Endothelial cell (in vitro differentiated cells): ENCODE data around the gene NKD1. TPM values are rescaled to one million over a fixed set of nuclear protein-coding genes. Genes with fewer than 3 reads are reported as not detected.

Experiments used
- DNase-seq: peaks from one replicate; pipeline ENCODE4 v3.0.0; 2021; ENCODE audit warnings: low spot score
- H3K27ac Mint-ChIP-seq: one replicate; pipeline ENCODE4 v1.8.0; 2021; ENCODE audit warnings: mixed read lengths, inconsistent platforms; ENCODE audit not compliant: unreplicated experiment
- H3K27me3 Mint-ChIP-seq: one replicate; pipeline ENCODE4 v1.8.0; 2021; ENCODE audit warnings: mild to moderate bottlenecking, moderate library complexity, mixed read lengths, inconsistent platforms; ENCODE audit not compliant: unreplicated experiment
- H3K36me3 Mint-ChIP-seq: one replicate; pipeline ENCODE4 v1.8.0; 2021; ENCODE audit warnings: mild to moderate bottlenecking, low read depth, mixed read lengths, inconsistent platforms; ENCODE audit not compliant: unreplicated experiment
- H3K4me1 Mint-ChIP-seq: one replicate; pipeline ENCODE4 v1.8.0; 2021; ENCODE audit warnings: mild to moderate bottlenecking, mixed read lengths, inconsistent platforms; ENCODE audit not compliant: unreplicated experiment
- H3K4me3 Mint-ChIP-seq: one replicate; pipeline ENCODE4 v1.8.0; 2021; ENCODE audit warnings: mild to moderate bottlenecking, mixed read lengths, inconsistent platforms; ENCODE audit not compliant: unreplicated experiment
- H3K9me3 Mint-ChIP-seq: one replicate; pipeline ENCODE4 v1.8.0; 2021; ENCODE audit warnings: mixed read lengths, inconsistent platforms; ENCODE audit not compliant: unreplicated experiment
- total RNA-seq: library from RNA; stranded (reverse); fragmentation: NEBNext Ultra II Directional; extraction: Animal tissue kit (Norgen Biotek cat#: 25700); gene quantifications from one replicate; pipeline ENCODE4 v1.2.1, GENCODE V29; 2021; ENCODE audit not compliant: unreplicated experiment
- TF ChIP-seq, protein P1 (sequence below): fragments of 200-600 bp; sonication (generic); IDR thresholded peaks from one replicate; pipeline ENCODE4 v1.5.0; 2021; ENCODE audit warnings: antibody characterized with exemption; ENCODE audit not compliant: unreplicated experiment

Gene NKD1
- total RNA-seq, 1 donor from 2014 or later, result 2.4 TPM

DNA sequence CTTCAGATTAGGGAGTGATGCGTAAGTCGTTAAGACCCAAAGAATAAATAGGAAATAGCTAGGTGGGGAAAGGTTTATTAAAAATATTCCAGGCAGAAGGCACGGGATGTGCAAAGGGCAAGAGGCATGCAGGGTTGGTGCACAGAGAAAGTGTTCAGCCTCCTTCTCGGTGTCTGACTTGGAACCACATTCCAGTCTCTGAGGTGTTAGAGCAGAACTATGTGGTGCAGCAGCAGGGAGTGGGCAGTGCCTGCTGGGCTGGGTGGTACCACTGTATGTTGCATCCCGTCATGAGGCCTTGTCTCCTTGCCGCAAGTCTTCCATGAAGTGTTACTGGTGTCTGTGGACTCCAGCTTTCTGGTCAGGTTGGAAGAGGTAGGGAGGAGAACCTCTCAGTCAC is 11.1 kb downstream of the NKD1 start:
- Mint-ChIP-seq H3K4me1 (no peaks in the 10 kb centered on the region), H3K27ac (no peak overlapping the region), H3K4me3 (no peak overlapping the region), H3K36me3 (no peaks in the 10 kb centered on the region), H3K27me3 (no peaks in the 10 kb centered on the region), H3K9me3 (no peaks in the 10 kb centered on the region)
- TF ChIP-seq, protein P1, sequence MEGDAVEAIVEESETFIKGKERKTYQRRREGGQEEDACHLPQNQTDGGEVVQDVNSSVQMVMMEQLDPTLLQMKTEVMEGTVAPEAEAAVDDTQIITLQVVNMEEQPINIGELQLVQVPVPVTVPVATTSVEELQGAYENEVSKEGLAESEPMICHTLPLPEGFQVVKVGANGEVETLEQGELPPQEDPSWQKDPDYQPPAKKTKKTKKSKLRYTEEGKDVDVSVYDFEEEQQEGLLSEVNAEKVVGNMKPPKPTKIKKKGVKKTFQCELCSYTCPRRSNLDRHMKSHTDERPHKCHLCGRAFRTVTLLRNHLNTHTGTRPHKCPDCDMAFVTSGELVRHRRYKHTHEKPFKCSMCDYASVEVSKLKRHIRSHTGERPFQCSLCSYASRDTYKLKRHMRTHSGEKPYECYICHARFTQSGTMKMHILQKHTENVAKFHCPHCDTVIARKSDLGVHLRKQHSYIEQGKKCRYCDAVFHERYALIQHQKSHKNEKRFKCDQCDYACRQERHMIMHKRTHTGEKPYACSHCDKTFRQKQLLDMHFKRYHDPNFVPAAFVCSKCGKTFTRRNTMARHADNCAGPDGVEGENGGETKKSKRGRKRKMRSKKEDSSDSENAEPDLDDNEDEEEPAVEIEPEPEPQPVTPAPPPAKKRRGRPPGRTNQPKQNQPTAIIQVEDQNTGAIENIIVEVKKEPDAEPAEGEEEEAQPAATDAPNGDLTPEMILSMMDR, result no peak
- DNase-seq, result no peak

DNA sequence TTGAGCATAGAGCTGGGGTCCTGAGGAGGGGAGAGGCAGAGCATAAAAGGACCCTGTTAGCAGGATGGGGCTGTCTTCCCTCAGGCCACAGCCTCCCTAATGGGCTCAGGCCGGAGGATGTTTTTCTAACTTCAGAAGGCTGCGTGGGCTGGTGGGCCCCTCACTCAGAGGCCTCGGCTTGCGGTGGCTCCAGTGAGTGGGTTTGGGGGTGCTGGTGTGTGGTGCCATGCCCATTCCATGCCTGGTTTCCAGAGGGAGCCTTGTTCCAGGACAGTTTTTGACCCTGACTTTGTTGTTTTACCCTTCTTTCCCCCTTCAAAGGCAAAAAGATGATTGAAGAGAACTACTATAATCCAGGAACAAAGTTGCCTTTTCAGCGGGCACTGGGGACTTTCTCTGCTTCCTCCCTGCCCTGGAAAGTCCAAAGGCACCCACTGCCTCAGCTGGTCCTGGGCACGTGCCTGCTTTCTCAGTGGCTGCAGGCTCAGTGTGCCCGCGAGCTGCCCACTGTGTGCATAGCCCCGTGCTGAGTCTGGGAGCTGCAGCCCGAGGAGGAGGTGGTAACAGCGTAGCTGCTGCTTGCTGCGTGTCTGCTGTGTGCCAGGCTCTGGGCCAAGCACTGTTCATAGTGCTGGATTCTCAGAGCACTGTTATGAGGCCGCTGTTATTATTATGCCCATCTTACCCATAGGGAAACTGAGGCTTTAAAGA is 11.8 kb downstream of the NKD1 start:
- Mint-ChIP-seq H3K27me3 (no peaks in the 10 kb centered on the region), H3K4me3 (no peak overlapping the region), H3K27ac (no peak overlapping the region), H3K4me1 (no peaks in the 10 kb centered on the region), H3K36me3 (no peaks in the 10 kb centered on the region), H3K9me3 (no peaks in the 10 kb centered on the region)
- no peak for DNase-seq
- TF ChIP-seq, protein P1, result no peak

DNA sequence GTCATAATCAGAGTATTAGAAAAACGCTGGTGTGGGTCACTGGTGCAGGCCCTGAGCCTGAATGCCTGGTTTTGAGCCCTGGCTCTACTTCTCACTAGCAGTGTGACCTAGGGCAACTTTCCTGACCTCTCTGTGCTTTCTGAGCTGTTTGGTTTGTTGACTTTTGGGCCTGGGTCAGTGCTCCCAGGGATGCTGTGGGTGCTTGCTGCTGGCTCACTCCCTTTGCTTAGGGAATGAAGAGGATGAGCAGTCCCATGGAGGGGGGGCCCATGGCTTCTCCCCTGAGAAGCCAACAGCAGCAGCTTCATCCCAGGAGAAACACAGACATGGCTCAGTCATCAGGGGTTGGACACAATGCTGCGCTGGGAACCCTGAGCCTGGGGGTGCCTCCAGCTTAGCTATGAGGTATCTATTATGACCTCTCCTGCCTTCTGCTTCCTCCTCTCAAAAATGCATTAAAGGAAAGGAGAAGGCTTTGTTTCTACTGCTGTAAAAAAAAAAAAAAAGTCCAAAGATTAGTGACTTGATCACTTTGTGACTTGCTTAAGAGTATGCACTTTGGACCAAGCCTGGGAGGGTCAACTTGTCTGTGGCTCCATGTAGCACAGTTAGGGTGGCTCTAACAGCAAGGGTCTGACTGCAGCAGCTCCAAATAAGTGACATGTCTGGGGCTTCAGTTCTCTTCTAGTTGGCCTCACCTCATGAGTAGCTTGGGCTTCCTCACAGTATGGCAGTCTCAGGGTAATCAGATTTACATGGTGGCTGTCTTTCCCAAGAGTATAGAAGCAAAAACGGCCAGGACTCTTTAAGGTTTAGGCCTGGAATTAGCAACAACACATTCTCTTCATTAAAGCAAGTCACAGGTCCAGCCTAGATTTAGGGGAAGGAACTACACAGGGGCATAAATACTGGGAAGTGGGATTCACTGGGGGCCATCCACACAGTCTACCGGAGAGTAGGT is 13.0 kb downstream of the NKD1 start:
- no peaks in the 10 kb centered on the region for H3K9me3 Mint-ChIP-seq
- DNase-seq, result no peak
- no peaks in the 10 kb centered on the region for H3K4me1 Mint-ChIP-seq
- TF ChIP-seq, protein P1, result no peak
- no peaks in the 10 kb centered on the region for H3K27me3 Mint-ChIP-seq
- no peaks in the 10 kb centered on the region for H3K36me3 Mint-ChIP-seq
- H3K27ac Mint-ChIP-seq, result no peak overlapping the region
- H3K4me3 Mint-ChIP-seq, result no peak overlapping the region

DNA sequence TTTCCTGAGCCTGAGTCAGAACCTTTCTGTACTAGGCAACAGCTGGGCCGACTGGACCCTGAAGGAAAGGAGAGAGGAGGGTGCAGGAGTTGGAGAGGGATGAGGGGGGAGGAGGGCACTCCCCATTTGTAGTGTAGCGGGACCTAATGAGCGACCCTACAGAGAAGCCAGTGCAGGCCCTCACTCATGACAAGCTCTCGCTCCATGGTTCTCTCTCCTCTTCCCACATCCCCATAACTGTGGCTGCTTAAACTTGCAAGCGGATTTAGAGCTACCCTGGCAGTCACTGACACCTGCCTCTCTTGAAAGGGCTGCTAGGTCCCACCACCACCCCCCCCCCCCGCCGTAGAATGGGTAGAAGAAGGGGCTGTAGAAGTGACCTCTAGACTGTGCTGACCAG is 14.5 kb downstream of the NKD1 start:
- TF ChIP-seq, protein P1, result no peak
- no peaks in the 10 kb centered on the region for H3K4me1 Mint-ChIP-seq
- no peak overlapping the region for H3K4me3 Mint-ChIP-seq
- H3K36me3 Mint-ChIP-seq, result no peaks in the 10 kb centered on the region
- no peak for DNase-seq
- no peaks in the 10 kb centered on the region for H3K9me3 Mint-ChIP-seq
- no peak overlapping the region for H3K27ac Mint-ChIP-seq
- no peaks in the 10 kb centered on the region for H3K27me3 Mint-ChIP-seq

DNA sequence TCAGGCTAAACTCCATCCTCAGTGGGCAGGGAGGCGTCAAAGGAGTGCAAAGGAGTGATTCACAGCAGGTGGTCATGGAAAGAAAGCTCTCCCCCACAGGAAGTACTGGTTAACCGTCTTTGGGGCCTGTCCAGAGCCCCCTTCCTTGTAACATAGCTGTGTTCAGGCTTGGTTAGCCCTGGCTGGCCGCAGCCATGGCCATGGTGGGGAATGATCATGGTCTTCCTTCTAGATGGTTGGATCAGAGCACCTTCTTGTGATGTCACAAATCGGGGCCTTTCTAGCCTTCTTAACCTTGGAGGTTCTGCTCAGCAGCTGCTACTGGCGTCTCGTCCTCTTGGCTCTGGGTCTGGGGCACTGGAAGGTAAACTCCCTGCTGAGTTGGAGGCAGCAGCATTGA is 15.8 kb downstream of the NKD1 start:
- Mint-ChIP-seq H3K4me3 (no peak overlapping the region), H3K4me1 (no peaks in the 10 kb centered on the region), H3K36me3 (no peaks in the 10 kb centered on the region), H3K27ac (no peak overlapping the region), H3K27me3 (no peaks in the 10 kb centered on the region), H3K9me3 (no peaks in the 10 kb centered on the region)
- DNase-seq, result no peak
- TF ChIP-seq, protein P1, result no peak
